PC-3 (cell line): ENCODE measurements around the gene OR2AG1.

ENCODE experiments used
- CTCF ChIP-seq: fragments of 300-600 bp; sonication (generic); conservative IDR thresholded peaks from 2 replicates; pipeline ENCODE4 v1.5.1; 2017; ENCODE audit warnings: antibody characterized with exemption, low read depth, mild to moderate bottlenecking, low read length
- EZH2 ChIP-seq: fragments of 300-600 bp; sonication (generic); IDR thresholded peaks from one replicate; pipeline ENCODE4 v1.6.1; 2017; ENCODE audit warnings: antibody characterized with exemption, mild to moderate bottlenecking, low read length; ENCODE audit not compliant: unreplicated experiment
- EZH2phosphoT487 ChIP-seq: fragments of 300-600 bp; sonication (generic); IDR thresholded peaks from 2 replicates; pipeline ENCODE4 v1.6.1; 2018; ENCODE audit warnings: mild to moderate bottlenecking, antibody characterized with exemption, low read length, borderline replicate concordance

- TF ChIP-seq CTCF (no peak), EZH2 (no peak), EZH2phosphoT487 (no peak)
Observed at GRCh38 chr11:6825231-6825744, 42.5 kb downstream of the OR2AG1 start.
